Cardiac fibroblast (primary cell): ENCODE data around the gene PEAR1.
"Not testable (repeated sequence)": the region's sequence is repeated elsewhere in the genome, so short reads cannot be mapped to it uniquely, and the experiment has no call there.

ENCODE experiments used
- DNase-seq, 2 donors: peaks; one replicate each; pipeline versions ENCODE4 v3.0.0 to v3.0.0-alpha.2; 2010; ENCODE audit warnings: low read depth in 2 of 2
- H3K4me3 ChIP-seq, 2 donors: replicated peaks in 1 of 2; 1 replicate in 1 of 2; 2 replicates in 1 of 2; pipeline ENCODE4 v1.5.1; 2011; ENCODE audit warnings: low read depth in 2 of 2, low read length in 2 of 2, mild to moderate bottlenecking in 2 of 2, moderate library complexity in 1 of 2
- TF ChIP-seq, protein P1 (sequence below): IDR thresholded peaks from one replicate; pipeline ENCODE4 v1.5.1; 2011; ENCODE audit warnings: low read depth, mild to moderate bottlenecking, low read length, inconsistent platforms

The PEAR1 gene

DNA sequence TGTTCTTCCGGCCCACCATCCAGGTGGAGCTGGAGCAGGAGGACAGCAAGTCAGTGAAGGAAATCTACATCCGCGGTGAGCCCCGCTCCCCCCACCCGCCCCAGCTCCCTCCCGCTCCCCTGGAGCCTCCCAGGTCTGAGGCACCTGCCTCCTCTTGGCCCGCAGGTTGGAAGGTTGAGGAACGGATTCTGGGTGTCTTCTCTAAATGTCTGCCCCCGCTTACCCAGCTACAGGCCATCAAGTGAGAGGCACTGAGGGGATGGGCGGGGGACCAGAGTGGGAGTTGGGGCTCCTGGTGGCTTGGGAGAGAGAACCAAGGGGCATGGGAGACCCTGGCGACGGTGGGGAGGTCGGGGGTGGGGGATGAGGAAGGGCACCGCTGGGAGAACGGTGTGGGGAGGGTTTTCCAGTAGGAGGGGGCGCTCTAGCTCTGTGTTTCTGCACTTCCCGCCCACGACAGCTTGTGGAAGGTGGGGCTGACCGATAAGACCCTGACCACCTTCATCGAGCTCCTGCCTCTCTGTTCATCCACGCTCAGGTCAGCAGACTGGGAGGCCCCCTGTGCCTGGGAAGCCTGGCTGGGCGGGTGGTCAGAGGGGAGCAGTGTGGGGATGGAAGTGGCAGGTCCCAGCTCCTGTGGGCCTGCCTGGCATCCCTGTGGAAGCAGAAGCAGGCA lies 31.1 kb downstream of the PEAR1 start:
- no peak for DNase-seq
- TF ChIP-seq, protein P1, sequence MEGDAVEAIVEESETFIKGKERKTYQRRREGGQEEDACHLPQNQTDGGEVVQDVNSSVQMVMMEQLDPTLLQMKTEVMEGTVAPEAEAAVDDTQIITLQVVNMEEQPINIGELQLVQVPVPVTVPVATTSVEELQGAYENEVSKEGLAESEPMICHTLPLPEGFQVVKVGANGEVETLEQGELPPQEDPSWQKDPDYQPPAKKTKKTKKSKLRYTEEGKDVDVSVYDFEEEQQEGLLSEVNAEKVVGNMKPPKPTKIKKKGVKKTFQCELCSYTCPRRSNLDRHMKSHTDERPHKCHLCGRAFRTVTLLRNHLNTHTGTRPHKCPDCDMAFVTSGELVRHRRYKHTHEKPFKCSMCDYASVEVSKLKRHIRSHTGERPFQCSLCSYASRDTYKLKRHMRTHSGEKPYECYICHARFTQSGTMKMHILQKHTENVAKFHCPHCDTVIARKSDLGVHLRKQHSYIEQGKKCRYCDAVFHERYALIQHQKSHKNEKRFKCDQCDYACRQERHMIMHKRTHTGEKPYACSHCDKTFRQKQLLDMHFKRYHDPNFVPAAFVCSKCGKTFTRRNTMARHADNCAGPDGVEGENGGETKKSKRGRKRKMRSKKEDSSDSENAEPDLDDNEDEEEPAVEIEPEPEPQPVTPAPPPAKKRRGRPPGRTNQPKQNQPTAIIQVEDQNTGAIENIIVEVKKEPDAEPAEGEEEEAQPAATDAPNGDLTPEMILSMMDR, result no peak
- no peak overlapping the region for H3K4me3 ChIP-seq

DNA sequence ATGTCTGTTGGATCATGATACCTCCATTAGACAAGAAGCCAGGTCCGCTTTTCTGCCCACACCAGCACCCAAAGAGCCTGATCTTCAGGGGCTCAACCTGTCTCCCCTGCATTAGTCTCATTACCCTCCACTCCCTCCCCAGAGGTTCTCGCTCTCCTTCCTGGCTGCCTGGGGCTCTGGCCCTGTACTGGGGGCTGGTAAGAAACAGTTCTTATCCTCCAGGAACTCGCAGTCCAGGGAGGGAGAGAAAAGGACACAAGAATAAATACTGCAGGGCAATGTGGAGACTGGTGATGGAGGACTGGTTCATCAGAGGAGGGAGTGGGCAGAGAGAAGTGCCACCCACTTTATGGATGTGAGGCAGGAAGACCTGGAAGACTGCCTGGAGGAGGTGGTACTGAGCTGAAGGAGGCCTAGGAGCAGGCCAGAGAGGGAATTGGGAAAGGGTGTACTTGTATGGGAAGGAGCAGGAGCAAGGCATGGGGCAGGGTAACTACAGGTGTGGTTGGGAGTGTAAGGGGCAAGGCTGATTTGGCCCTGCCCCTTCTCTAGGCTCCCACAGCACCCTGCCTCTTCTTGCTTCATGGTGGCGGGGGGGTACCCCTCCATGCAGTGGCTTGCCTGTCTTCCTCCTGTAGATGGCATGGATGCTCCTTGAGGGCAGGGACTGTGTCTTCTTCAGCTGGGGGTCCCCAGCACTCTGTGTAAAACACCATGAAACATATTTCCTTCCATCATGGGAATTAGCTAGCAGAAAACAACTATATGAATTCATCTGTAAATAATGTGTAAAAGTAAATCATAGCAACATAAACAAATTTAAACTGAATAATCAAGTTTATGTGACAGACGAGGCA lies 31.9 kb downstream of the PEAR1 start:
- no peak for DNase-seq
- TF ChIP-seq, protein P1, result no peak
- no peak overlapping the region for H3K4me3 ChIP-seq

DNA sequence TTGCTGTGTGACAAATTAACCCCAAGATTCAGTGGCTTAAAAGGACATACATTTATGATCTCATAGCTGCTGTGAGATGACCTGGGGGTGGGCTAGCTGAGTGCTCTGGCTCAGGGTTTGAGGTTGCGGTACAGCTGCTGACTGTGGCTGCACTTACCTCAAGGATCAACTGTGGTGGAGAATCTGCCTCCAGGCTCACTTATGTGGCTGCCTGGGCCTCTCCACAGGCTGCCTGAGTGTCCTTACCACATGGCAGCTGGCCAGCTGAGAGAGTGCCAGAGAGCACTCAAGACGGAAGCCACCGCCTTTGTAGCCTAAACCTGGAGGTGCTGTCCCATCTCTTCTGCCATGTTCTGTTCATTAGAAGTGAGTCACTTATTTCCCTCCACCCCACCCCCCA lies 32.7 kb downstream of the PEAR1 start:
- DNase-seq, result peak; percentile 51 to 62
- H3K4me3 ChIP-seq, result no peak overlapping the region
- TF ChIP-seq, protein P1, result no peak

DNA sequence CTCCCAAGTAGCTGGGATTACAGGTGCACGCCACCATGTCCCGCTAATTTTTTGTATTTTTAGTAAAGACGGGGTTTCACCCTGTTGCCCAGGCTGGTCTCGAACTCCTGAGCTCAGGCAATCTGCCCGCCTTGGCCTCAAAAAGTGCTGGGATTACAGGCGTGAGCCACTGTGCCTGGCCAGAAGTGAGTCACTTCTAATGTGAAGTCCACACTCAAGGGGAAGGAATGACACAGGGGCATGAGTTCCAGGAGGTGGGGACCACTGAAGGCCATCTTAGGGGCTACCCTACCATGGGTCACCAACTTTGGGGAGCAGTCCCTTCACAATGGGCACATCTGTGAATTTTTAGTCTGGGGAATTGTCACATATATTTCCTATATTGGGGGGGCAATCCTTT lies 33.2 kb downstream of the PEAR1 start:
- H3K4me3 ChIP-seq, result not testable (repeated sequence)

DNA sequence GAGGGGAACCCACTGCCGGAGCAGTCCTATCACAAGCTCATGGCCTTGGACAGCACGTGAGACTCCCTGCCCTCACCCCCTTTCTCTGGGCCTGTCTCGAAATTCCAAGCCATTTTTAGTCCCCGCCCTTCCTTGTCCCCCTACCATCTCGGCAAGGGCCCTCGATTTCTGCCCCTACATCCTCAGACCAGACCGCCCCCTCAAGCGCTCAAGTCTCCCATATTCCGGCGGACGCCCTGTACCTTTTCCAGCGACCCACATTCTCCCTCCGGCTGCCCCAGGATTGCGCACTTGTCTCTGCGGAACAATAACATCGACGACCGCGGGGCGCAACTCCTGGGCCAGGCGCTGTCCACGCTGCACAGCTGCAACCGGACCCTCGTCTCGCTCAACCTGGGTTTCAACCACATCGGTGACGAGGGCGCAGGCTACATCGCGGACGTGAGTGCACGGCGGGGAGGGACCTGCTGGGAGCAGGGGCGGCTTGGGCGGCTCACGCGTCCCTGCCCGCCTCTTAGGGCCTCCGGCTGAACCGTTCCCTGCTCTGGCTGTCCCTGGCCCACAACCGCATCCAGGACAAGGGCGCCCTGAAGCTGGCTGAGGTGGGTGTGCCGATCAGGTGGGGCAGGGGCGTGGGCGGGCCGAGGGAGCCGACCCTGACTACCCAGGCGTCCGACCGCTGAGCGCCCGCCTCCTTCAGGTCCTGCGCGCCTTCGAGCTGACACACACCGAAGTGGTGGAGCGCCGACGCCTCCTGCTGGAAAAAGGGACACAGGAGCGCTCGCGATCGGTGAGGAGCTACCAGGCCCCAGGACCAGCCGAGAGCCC lies 33.9 kb downstream of the PEAR1 start:
- peak overlapping the region; percentile 26 to 44 for H3K4me3 ChIP-seq
- DNase-seq, result peak; percentile 72 to 80
- TF ChIP-seq, protein P1, result peak; percentile 81

More for the DNA sequence above, 33.2 kb downstream of the PEAR1 start:
- DNase-seq, result peak in 1 of 2 donors; percentile 39

DNA sequence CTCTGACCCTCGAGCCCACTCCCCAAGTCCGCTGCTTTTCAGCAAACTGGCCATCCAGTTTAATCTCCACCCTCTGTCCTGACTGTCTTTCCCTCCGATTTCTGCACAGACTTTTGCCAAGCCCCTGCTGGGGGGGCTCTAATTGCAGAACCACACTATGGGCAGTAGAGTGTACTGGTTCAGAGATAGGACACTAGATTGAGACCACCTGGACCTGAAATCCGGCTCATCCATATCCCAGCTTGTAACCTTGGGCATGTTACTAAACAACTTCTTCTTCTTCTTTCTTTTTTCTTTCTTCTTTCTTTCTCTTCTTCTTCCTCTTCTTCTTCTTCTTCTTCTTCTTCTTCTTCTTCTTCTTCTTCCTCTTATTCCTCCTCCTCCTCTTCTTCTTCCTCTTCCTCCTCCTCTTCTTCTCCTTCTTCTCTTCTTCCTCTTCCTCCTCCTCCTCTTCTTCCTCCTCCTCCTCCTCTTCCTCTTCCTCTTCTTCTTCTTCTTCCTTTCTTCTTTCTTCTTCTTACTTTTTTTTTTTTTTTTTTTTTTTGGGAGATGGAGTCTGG lies 34.6 kb downstream of the PEAR1 start:
- TF ChIP-seq, protein P1, result no peak
- no peak for DNase-seq
- no peak overlapping the region for H3K4me3 ChIP-seq
